Neural progenitor cell (in vitro differentiated cells): ENCODE measurements around the gene FAM24B. TPM values are rescaled to one million over a fixed set of nuclear protein-coding genes. Genes with fewer than 3 reads are reported as not detected.

Source experiments
- DNase-seq: peaks from one replicate; pipeline ENCODE4 v3.0.0-alpha.2; 2016; ENCODE audit warnings: low spot score
- H2AFZ ChIP-seq: fragments of 200-600 bp; sonication (generic); replicated peaks from 2 replicates; pipeline ENCODE4 v1.6.1; 2016; ENCODE audit warnings: antibody characterized with exemption
- H3F3A ChIP-seq: fragments of 200-600 bp; sonication (generic); 2 replicates; pipeline ENCODE4 v1.6.1; 2016; ENCODE audit warnings: antibody characterized with exemption, low read depth
- H3K27ac ChIP-seq: fragments of 200-600 bp; sonication (generic); 2 replicates; pipeline ENCODE4 v1.5.1; 2016; ENCODE audit warnings: mild to moderate bottlenecking
- H3K27me3 ChIP-seq: fragments of 200-600 bp; sonication (generic); 2 replicates; pipeline ENCODE4 v1.6.1; 2016; ENCODE audit warnings: mild to moderate bottlenecking, moderate library complexity
- H3K36me3 ChIP-seq: fragments of 200-600 bp; sonication (generic); 2 replicates; pipeline ENCODE4 v1.5.1; 2016
- H3K4me1 ChIP-seq: fragments of 200-600 bp; sonication (generic); 2 replicates; pipeline ENCODE4 v1.6.1; 2016; ENCODE audit warnings: mixed run types
- H3K4me2 ChIP-seq: fragments of 200-600 bp; sonication (generic); 2 replicates; pipeline ENCODE4 v1.6.1; 2016
- H3K4me3 ChIP-seq: fragments of 200-600 bp; sonication (generic); 2 replicates; pipeline ENCODE4 v1.5.1; 2016
- H3K79me2 ChIP-seq: fragments of 200-600 bp; sonication (generic); 2 replicates; pipeline ENCODE4 v1.6.1; 2016; ENCODE audit warnings: low read depth
- H3K9ac ChIP-seq: fragments of 200-600 bp; sonication (generic); 2 replicates; pipeline ENCODE4 v1.6.1; 2016
- H3K9me3 ChIP-seq: fragments of 200-600 bp; sonication (generic); 2 replicates; pipeline ENCODE4 v1.5.1; 2016; ENCODE audit warnings: low read depth
- H4K20me1 ChIP-seq: fragments of 200-600 bp; sonication (generic); 2 replicates; pipeline ENCODE4 v1.6.1; 2016; ENCODE audit warnings: low read depth
- H3K27ac Mint-ChIP-seq: 3 replicates; pipeline ENCODE4 v1.8.0; 2021; ENCODE audit warnings: mixed read lengths
- H3K27me3 Mint-ChIP-seq: 2 replicates; pipeline ENCODE4 v1.8.0; 2022; ENCODE audit warnings: low read depth, mild to moderate bottlenecking, inconsistent platforms, moderate library complexity, mixed read lengths; ENCODE audit not compliant: insufficient read depth
- H3K36me3 Mint-ChIP-seq: 3 replicates; pipeline ENCODE4 v1.8.0; 2021; ENCODE audit warnings: mixed read lengths
- H3K4me1 Mint-ChIP-seq: 3 replicates; pipeline ENCODE4 v1.8.0; 2021; ENCODE audit warnings: mixed read lengths
- H3K4me3 Mint-ChIP-seq: 3 replicates; pipeline ENCODE4 v1.8.0; 2021; ENCODE audit warnings: mild to moderate bottlenecking, moderate library complexity, mixed read lengths
- H3K9me3 Mint-ChIP-seq: 3 replicates; pipeline ENCODE4 v1.8.0; 2020; ENCODE audit warnings: mixed read lengths
- EZH2 ChIP-seq: fragments of 200-600 bp; sonication (generic); IDR thresholded peaks from 2 replicates; pipeline ENCODE4 v1.6.1; 2017; ENCODE audit warnings: antibody characterized with exemption, mild to moderate bottlenecking, moderate library complexity
- EZH2phosphoT487 ChIP-seq: fragments of 200-600 bp; sonication (generic); IDR thresholded peaks from 2 replicates; pipeline ENCODE4 v1.6.1; 2017; ENCODE audit warnings: antibody characterized with exemption
- total RNA-seq: library from RNA; depleted of rRNA; stranded (reverse); fragments of >200 nt; gene quantifications from 2 replicates; pipeline ENCODE4 v1.2.3, GENCODE V29; 2015; ENCODE audit warnings: low replicate concordance
- TF ChIP-seq, protein P1 (sequence below): fragments of 200-600 bp; sonication (generic); IDR thresholded peaks from 2 replicates; pipeline ENCODE4 v1.5.1; 2017; ENCODE audit warnings: antibody characterized with exemption, mild to moderate bottlenecking

The FAM24B gene
- total RNA-seq, 1 donor from 2014 or later = not detected

DNA sequence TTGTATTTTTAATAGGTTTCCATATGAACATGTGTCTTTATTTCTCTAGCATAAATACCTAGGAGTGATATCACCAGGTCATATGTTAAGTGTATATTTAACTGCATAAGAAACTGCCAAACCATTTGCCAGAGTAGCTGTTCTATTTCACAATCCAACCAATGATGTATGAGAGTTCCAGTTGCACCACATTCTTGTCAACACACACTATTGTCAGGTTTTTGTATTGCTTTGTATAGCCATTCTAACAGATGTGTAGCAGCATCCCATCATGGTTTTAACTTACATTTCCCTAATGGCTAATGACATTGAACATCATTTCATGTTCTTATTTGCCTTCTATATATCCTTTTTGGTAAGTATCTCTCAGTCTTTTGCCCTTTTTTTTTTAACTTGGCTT is 37.8 kb downstream of the FAM24B start:
- TF ChIP-seq EZH2 = no peak
- TF ChIP-seq, protein P1, sequence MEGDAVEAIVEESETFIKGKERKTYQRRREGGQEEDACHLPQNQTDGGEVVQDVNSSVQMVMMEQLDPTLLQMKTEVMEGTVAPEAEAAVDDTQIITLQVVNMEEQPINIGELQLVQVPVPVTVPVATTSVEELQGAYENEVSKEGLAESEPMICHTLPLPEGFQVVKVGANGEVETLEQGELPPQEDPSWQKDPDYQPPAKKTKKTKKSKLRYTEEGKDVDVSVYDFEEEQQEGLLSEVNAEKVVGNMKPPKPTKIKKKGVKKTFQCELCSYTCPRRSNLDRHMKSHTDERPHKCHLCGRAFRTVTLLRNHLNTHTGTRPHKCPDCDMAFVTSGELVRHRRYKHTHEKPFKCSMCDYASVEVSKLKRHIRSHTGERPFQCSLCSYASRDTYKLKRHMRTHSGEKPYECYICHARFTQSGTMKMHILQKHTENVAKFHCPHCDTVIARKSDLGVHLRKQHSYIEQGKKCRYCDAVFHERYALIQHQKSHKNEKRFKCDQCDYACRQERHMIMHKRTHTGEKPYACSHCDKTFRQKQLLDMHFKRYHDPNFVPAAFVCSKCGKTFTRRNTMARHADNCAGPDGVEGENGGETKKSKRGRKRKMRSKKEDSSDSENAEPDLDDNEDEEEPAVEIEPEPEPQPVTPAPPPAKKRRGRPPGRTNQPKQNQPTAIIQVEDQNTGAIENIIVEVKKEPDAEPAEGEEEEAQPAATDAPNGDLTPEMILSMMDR = no peak
- TF ChIP-seq EZH2phosphoT487 = no peak
- H3K4me2 ChIP-seq = no peak overlapping the region
- peaks cover 6% of the 10 kb centered on the region for H3F3A ChIP-seq
- H3K4me1 Mint-ChIP-seq = peaks cover 2% of the 10 kb centered on the region
- no peak overlapping the region for H3K9ac ChIP-seq
- peaks cover 9% of the 10 kb centered on the region for H3K4me1 ChIP-seq
- no peak overlapping the region for H3K27ac ChIP-seq
- no peak overlapping the region for H3K4me3 Mint-ChIP-seq
- H3K9me3 Mint-ChIP-seq = no peaks in the 10 kb centered on the region
- no peak for DNase-seq
- no peaks in the 10 kb centered on the region for H3K27me3 ChIP-seq
- peaks cover 6% of the 10 kb centered on the region for H3K9me3 ChIP-seq
- no peak overlapping the region for H3K4me3 ChIP-seq
- H3K27me3 Mint-ChIP-seq = no peaks in the 10 kb centered on the region
- no peak overlapping the region for H3K27ac Mint-ChIP-seq
- H3K79me2 ChIP-seq = no peaks in the 10 kb centered on the region
- no peaks in the 10 kb centered on the region for H3K36me3 ChIP-seq
- H2AFZ ChIP-seq = no peak overlapping the region
- H3K36me3 Mint-ChIP-seq = no peaks in the 10 kb centered on the region
- no peaks in the 10 kb centered on the region for H4K20me1 ChIP-seq

DNA sequence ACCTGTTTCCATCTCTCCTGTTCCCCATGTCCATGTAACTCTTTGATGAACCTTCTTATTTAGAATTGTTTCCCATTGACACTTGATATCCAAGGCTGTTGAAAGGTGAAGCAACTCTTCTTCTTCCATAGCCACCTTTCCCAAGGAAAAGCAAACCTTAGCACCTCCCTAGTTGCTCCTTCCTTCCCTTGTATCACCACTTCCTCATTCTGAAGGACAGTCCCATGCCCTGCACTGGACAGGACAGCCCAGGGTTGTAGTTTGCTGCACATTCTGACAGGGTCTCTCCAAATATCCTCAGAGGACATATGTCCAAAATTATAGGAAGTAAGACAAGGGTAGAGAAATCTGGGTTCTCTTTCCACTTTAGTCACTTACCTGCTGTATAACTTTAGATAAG is 39.9 kb downstream of the FAM24B start:
- H3K36me3 Mint-ChIP-seq = no peaks in the 10 kb centered on the region
- H3K36me3 ChIP-seq = no peaks in the 10 kb centered on the region
- H3K79me2 ChIP-seq = no peaks in the 10 kb centered on the region
- H2AFZ ChIP-seq = no peak overlapping the region
- H3K27me3 Mint-ChIP-seq = no peaks in the 10 kb centered on the region
- no peaks in the 10 kb centered on the region for H3K4me1 Mint-ChIP-seq
- H4K20me1 ChIP-seq = no peaks in the 10 kb centered on the region
- H3K9ac ChIP-seq = no peak overlapping the region
- H3K27ac Mint-ChIP-seq = no peak overlapping the region
- H3K4me1 ChIP-seq = no peaks in the 10 kb centered on the region
- no peaks in the 10 kb centered on the region for H3F3A ChIP-seq
- H3K9me3 ChIP-seq = peaks cover 6% of the 10 kb centered on the region
- TF ChIP-seq, protein P1 = no peak
- TF ChIP-seq EZH2phosphoT487 (no peak), EZH2 (no peak)
- H3K4me2 ChIP-seq = no peak overlapping the region
- no peak overlapping the region for H3K4me3 ChIP-seq
- H3K27ac ChIP-seq = no peak overlapping the region
- no peaks in the 10 kb centered on the region for H3K9me3 Mint-ChIP-seq
- H3K4me3 Mint-ChIP-seq = no peak overlapping the region
- no peak for DNase-seq
- H3K27me3 ChIP-seq = no peaks in the 10 kb centered on the region

GRCh38 chr10:122838880-122839279 is 40.5 kb downstream of the FAM24B start:
- H3K27me3 Mint-ChIP-seq = no peaks in the 10 kb centered on the region
- peaks cover 6% of the 10 kb centered on the region for H3K9me3 ChIP-seq

More at GRCh38 chr10:122838880-122839279, 40.5 kb downstream of the FAM24B start:
- Histone ChIP-seq H3K36me3 (no peaks in the 10 kb centered on the region), H3K4me2 (no peak overlapping the region), H3K4me1 (no peaks in the 10 kb centered on the region), H3K27me3 (no peaks in the 10 kb centered on the region), H4K20me1 (no peaks in the 10 kb centered on the region), H3K79me2 (no peaks in the 10 kb centered on the region), H3K27ac (no peak overlapping the region), H3K4me3 (no peak overlapping the region), H3K9ac (no peak overlapping the region), H2AFZ (no peak overlapping the region), H3F3A (no peaks in the 10 kb centered on the region)
- TF ChIP-seq EZH2phosphoT487 (no peak), EZH2 (no peak)
- TF ChIP-seq, protein P1 = no peak
- H3K4me3 Mint-ChIP-seq = no peak overlapping the region
- no peaks in the 10 kb centered on the region for H3K9me3 Mint-ChIP-seq
- no peak overlapping the region for H3K27ac Mint-ChIP-seq
- H3K36me3 Mint-ChIP-seq = no peaks in the 10 kb centered on the region
- DNase-seq = no peak
- H3K4me1 Mint-ChIP-seq = no peaks in the 10 kb centered on the region
